ENCODE measurements around the gene TMEM240. TPM values are rescaled to one million over a fixed set of nuclear protein-coding genes. Genes with fewer than 3 reads are reported as not detected.

TMEM240 gene
- total RNA-seq, 1 experiment from 2014 or later, result 3.6 TPM

DNA sequence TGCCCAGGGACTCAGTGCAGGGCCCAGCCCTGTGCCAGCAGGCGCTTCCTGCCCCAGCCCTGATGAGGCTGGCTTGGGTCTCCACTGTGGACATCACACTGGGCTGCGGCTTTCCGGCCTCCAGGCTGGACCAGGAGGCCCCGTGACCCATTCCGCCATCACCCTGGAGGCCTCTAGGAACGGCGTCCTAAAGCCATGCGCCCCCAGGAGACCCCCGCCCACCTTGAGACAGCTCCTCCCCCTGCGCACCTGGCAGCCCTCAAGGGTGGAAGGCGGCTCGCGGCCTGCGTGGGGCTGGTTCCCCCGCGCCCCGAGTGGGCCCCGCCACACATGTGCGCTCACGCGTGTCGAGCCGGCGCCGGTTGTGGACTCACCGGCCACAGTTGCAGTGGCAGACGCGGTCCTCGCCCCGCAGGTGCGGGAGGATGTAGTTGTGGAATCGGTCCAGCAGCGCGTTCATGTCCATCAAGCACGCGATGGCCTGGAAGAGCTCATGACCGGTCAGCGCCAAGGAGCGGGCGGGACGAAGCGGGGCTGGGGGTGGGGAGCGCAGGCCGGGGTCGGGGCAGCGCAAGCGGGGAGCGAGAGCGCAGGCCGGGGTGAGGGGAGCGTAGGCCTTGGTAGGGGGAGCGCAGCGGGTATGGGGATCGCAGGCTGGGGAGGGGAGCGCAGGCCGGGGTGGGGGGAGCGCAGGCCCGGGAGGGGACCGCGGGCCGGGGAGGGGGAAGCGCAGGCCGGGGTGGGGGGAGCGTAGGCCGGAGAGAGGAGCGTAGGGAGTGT is 924 bp downstream of the TMEM240 start:
- no peak for TF ChIP-seq CTCF (IDR thresholded peaks at IDR 0.05; ENCODE audit: unreplicated experiment)
- Mint-ChIP-seq H3K36me3 (ENCODE audit: insufficient read depth, unreplicated experiment) (peaks cover 28% of the 10 kb centered on the region), H3K27me3 (ENCODE audit: insufficient read depth, unreplicated experiment) (no peaks in the 10 kb centered on the region), H3K9me3 (ENCODE audit: unreplicated experiment) (no peaks in the 10 kb centered on the region), H3K4me3 (ENCODE audit: unreplicated experiment) (no peak overlapping the region), H3K27ac (ENCODE audit: low read depth, unreplicated experiment) (no peak overlapping the region), H3K4me1 (ENCODE audit: insufficient read depth, unreplicated experiment) (no peaks in the 10 kb centered on the region)
- intact Hi-C loops (cut with micrococcal nuclease), result no loop called here
- ChIA-PET POLR2A (no interaction called here), CTCF (no interaction called here)
- BruUV-seq (replicated peaks), result no TSS peak
- DNase-seq (ENCODE audit: unreplicated experiment), result no peak

DNA sequence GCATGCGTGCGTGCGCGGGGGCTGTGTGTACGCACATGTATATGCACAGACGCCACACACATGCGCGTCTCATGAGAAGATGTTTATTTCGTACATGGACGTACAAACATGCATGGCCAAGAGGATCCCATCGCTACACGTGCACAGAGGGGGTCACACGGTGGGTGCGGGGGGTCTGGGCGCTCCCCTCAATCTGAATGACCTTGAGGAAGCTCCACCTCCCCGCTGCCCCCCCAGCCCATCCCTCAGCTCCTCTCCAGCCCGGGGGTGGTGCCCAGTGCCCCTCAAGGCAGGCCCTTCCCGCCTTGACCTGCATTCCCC is 1.5 kb downstream of the TMEM240 start:
- Mint-ChIP-seq H3K9me3 (ENCODE audit: unreplicated experiment) (no peaks in the 10 kb centered on the region), H3K27ac (ENCODE audit: low read depth, unreplicated experiment) (no peak overlapping the region), H3K36me3 (ENCODE audit: insufficient read depth, unreplicated experiment) (peaks cover 28% of the 10 kb centered on the region), H3K4me3 (ENCODE audit: unreplicated experiment) (no peak overlapping the region), H3K27me3 (ENCODE audit: insufficient read depth, unreplicated experiment) (no peaks in the 10 kb centered on the region), H3K4me1 (ENCODE audit: insufficient read depth, unreplicated experiment) (no peaks in the 10 kb centered on the region)
- intact Hi-C loops (cut with micrococcal nuclease), result no loop called here
- BruUV-seq (replicated peaks), result no TSS peak
- ChIA-PET CTCF (interaction anchor here (0.6 kb wide), 1 partner anchor 366 kb away, joined by 4 read pairs; no protein-coding TSS in a partner anchor), POLR2A (no interaction called here)
- TF ChIP-seq CTCF (IDR thresholded peaks at IDR 0.05; ENCODE audit: unreplicated experiment), result no peak
- DNase-seq (ENCODE audit: unreplicated experiment), result no peak

- H3K36me3 Mint-ChIP-seq (ENCODE audit: insufficient read depth, unreplicated experiment), result peaks cover 28% of the 10 kb centered on the region
- intact Hi-C loops (cut with micrococcal nuclease), result no loop called here
- no TSS peak for BruUV-seq (replicated peaks)
- H3K4me3 Mint-ChIP-seq (ENCODE audit: unreplicated experiment), result no peak overlapping the region
- H3K9me3 Mint-ChIP-seq (ENCODE audit: unreplicated experiment), result no peaks in the 10 kb centered on the region
- H3K27me3 Mint-ChIP-seq (ENCODE audit: insufficient read depth, unreplicated experiment), result no peaks in the 10 kb centered on the region
- H3K4me1 Mint-ChIP-seq (ENCODE audit: insufficient read depth, unreplicated experiment), result no peaks in the 10 kb centered on the region
- DNase-seq (ENCODE audit: unreplicated experiment), result no peak
- CTCF ChIA-PET, result interaction anchor here (0.6 kb wide), 1 partner anchor 367 kb away, joined by 4 read pairs; no protein-coding TSS in a partner anchor
- POLR2A ChIA-PET, result no interaction called here
- no peak for TF ChIP-seq CTCF (IDR thresholded peaks at IDR 0.05; ENCODE audit: unreplicated experiment)
- no peak overlapping the region for H3K27ac Mint-ChIP-seq (ENCODE audit: low read depth, unreplicated experiment)
These were observed 2.1 kb downstream of the TMEM240 start for GRCh38 chr1:1538334-1538733.

GRCh38 chr1:1537626-1538250 is 2.7 kb downstream of the TMEM240 start:
- no peaks in the 10 kb centered on the region for H3K27me3 Mint-ChIP-seq (ENCODE audit: insufficient read depth, unreplicated experiment)
- intact Hi-C loops (cut with micrococcal nuclease), result no loop called here
- BruUV-seq (replicated peaks), result no TSS peak
- H3K36me3 Mint-ChIP-seq (ENCODE audit: insufficient read depth, unreplicated experiment), result peaks cover 23% of the 10 kb centered on the region
- H3K9me3 Mint-ChIP-seq (ENCODE audit: unreplicated experiment), result no peaks in the 10 kb centered on the region
- POLR2A ChIA-PET, result no interaction called here
- H3K4me1 Mint-ChIP-seq (ENCODE audit: insufficient read depth, unreplicated experiment), result no peaks in the 10 kb centered on the region
- TF ChIP-seq CTCF (IDR thresholded peaks at IDR 0.05; ENCODE audit: unreplicated experiment), result no peak
- no peak overlapping the region for H3K4me3 Mint-ChIP-seq (ENCODE audit: unreplicated experiment)
- H3K27ac Mint-ChIP-seq (ENCODE audit: low read depth, unreplicated experiment), result no peak overlapping the region
- no peak for DNase-seq (ENCODE audit: unreplicated experiment)
- CTCF ChIA-PET, result no interaction called here
